Left cardiac atrium (tissue), 4 donors: ENCODE data around the gene MICAL2. TPM values are rescaled to one million over a fixed set of nuclear protein-coding genes. Genes with fewer than 3 reads are reported as not detected.

Source experiments
- ATAC-seq, 2 donors: fragments of 200-7000 bp; cut with Tn5 transposase; one replicate each; pipeline ENCODE4 v1.9.1; 2020; ENCODE audit warnings: mild to moderate bottlenecking in 2 of 2, moderate library complexity in 2 of 2
- DNase-seq: peaks from one replicate; pipeline ENCODE4 v3.0.0-alpha.2; 2020
- intact Hi-C, 2 donors: fragments of 100-400 bp; cut with DNase I; formaldehyde crosslinking; loops; one replicate each; pipeline versions ENCODE4 v1.14.1 to v1.15.1; 2022 to 2023
- total RNA-seq, 2 donors: library from RNA; stranded (reverse); fragmentation: NEBNext Ultra II Directional; extraction: Animal tissue kit (Norgen Biotek cat#: 25700); gene quantifications; one replicate each; pipeline ENCODE4 v1.2.1, GENCODE V29; 2021
- donor health status: DM: no; HTN: yes; CAD: no.
- donor health status: DM: no; HTN: yes; CAD: no; lungs with severe emphysema.
- donor health status: DM: yes; HTN: yes; CAD: no.
- donor health status: Dilated cardiomyopathy.

Gene MICAL2
- total RNA-seq, 2 donors from 2014 or later: 74.5 to 128 TPM

GRCh38 chr11:12239804-12240371 lies 129.5 kb downstream of the MICAL2 start:
- DNase-seq (no peak), ATAC-seq (peak in 1 of 2 donors; percentile 4)
- intact Hi-C loops: loop anchor here (5.0 to 10.0 kb wide), 3 partner anchors 42 to 193 kb away; no protein-coding TSS in a partner anchor

- intact Hi-C loops: no loop called here
- no peak for ATAC-seq
Observed at GRCh38 chr11:12240677-12241076, 130.3 kb downstream of the MICAL2 start.

DNA sequence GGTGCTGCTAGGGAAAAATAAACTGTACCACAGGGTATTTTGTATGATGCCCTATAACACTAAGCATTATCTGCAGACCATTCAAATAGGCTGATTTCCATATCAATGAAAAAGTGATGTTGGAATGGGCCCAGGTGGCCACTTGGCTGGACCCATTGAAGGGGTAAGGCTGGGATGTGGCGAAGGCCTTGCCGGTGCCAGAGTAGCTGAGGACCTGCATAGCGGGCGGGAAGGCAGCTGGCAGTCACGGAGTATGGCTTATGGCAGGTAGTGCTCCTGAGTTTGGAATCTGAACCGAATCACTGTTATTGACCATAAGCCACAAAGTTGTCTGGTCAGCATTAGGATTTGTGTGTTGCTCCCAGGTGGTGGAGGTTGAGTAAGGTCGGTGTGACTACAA lies 131.0 kb downstream of the MICAL2 start:
- ATAC-seq: no peak
- intact Hi-C loops: no loop called here
- DNase-seq: no peak

More at GRCh38 chr11:12240677-12241076, 130.3 kb downstream of the MICAL2 start:
- DNase-seq: no peak

- ATAC-seq (no peak), DNase-seq (no peak)
- intact Hi-C loops: no loop called here
Observed at GRCh38 chr11:12241971-12242672, 131.7 kb downstream of the MICAL2 start.

- DNase-seq (no peak), ATAC-seq (no peak)
- intact Hi-C loops: no loop called here
Observed at GRCh38 chr11:12242966-12243365, 132.6 kb downstream of the MICAL2 start.

DNA sequence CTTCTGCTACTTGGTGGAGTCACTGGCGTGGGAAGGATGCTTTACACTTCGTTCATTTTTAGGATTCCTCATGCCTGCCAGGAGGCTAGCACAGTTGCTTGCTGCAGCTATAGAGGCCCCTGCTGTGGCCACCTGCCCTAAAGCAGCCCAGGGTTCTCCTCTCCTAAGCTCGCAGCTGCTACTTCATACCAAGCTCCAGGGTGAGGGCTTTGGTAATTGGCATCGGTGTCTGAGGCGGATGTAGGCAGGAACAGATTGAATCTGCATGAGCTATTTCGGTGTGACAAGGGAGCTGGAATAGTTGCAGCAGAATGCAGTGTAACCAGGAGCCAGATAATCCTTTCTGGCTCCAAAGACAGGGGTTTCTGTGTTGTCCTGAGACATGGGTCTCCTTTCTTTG lies 133.1 kb downstream of the MICAL2 start:
- no peak for DNase-seq
- intact Hi-C loops: no loop called here
- ATAC-seq: no peak

GRCh38 chr11:12243911-12244550 lies 133.6 kb downstream of the MICAL2 start:
- no peak for ATAC-seq
- intact Hi-C loops: no loop called here

DNA sequence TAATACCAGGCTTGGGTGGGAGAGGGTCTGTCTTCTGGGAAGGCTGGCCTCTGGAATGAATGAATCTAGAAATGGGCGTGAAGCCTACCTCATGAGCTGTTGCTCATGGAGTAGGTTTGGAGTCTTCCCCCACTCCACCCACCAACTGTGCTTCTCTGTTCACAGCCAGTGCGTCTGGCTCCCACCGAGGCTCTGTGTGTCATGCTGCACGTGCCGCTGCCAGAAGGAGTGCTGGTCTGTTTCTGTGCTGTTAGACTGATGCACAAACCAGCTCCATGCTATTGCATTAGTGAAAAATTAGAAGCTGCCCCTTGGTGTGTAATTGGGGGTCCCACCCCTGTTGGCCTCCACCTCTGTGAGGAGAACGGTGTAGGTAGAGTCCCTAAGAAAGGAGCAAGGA lies 134.7 kb downstream of the MICAL2 start:
- peak in 1 of 2 donors; percentile 26 for ATAC-seq
- intact Hi-C loops: no loop called here
- DNase-seq: no peak

More at GRCh38 chr11:12243911-12244550, 133.6 kb downstream of the MICAL2 start:
- no peak for DNase-seq

DNA sequence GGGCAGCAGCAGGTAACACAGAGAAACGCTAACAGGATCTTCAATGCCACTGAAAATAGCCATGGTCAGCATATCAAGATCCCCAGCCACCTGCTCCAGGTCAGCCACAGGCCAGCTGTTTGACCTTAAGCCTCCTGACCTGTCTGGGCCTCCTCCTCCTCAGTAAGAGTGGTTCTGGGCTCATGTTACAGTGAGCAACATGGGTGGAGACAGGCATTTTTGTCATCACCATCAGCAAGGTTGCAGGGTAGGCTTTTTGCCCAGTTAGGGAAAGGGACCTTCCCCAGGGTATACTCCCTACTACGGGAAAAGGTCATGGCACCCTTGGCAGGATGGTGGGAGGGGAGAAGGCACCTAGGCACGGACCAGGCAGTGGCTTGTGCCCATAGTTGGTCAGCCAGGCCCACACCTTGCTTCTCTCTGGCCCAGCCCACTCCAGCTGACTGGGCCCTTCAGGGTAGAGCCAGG lies 135.2 kb downstream of the MICAL2 start:
- peak; percentile 19 to 39 for ATAC-seq
- DNase-seq: no peak
- intact Hi-C loops: no loop called here

GRCh38 chr11:12246147-12246546 lies 135.8 kb downstream of the MICAL2 start:
- ATAC-seq (no peak), DNase-seq (no peak)
- intact Hi-C loops: no loop called here

GRCh38 chr11:12246989-12247388 lies 136.6 kb downstream of the MICAL2 start:
- intact Hi-C loops: no loop called here
- DNase-seq: no peak
- no peak for ATAC-seq

DNA sequence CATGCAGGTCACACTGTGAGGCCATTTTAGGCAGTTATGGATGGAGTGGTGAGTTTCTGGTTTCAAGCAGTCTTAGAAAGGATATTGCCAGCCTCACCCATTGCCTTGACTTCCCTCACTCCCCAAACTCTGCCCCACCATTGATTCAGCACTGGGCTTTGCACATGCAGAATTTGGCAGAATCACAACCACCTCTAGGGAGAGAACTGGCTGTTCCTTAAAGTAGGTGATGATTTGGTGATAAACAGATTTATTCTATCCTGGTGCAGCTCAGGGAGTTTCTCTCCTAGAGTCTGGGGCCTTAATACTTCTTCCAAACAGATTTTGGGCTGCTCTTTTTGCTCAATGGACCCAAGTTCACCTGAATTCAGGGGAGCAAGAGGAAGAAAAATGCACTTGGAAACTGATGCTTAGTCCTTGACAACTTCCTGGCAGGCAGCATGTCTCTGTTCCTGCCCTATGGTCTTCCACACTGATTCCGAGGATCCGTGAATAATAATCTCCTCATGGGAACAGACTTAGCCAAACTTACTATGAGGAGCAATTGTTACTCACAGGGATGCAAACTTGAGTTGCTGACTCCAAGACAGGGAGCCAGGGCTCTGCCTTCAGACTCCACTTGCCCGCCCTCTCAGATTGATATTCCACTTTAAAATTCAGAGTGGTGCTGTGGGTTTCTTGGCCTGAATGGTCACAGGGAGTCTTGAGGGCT lies 137.3 kb downstream of the MICAL2 start:
- peak in 1 of 2 donors; percentile 2 for ATAC-seq
- DNase-seq: no peak
- intact Hi-C loops: no loop called here

DNA sequence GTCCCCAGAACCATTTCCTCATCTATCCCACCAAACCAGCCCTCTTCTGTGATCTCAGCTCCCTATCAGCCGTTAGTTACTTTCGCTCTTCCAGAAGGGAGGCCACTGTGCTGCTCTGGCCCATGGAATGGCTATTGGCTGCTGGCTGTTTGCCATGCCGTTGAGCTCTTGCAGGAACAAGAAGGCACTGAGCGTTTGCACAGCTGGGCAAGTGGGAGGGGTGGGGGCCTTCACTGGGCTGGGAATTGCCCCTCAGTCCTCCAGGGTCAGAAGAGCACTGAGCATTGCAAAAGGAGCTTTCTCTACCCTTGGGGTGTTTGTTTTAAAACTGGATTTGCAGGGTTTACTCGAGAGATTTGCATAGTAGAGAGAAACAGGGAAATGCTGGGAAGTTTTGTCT lies 137.9 kb downstream of the MICAL2 start:
- intact Hi-C loops: no loop called here
- DNase-seq: peak; percentile 81
- peak; percentile 57 to 76 for ATAC-seq

GRCh38 chr11:12249590-12250260 lies 139.3 kb downstream of the MICAL2 start:
- DNase-seq: no peak
- intact Hi-C loops: no loop called here
- ATAC-seq: no peak

- no peak for ATAC-seq
- intact Hi-C loops: no loop called here
- DNase-seq: no peak
Observed at GRCh38 chr11:12251666-12252560, 141.5 kb downstream of the MICAL2 start.

DNA sequence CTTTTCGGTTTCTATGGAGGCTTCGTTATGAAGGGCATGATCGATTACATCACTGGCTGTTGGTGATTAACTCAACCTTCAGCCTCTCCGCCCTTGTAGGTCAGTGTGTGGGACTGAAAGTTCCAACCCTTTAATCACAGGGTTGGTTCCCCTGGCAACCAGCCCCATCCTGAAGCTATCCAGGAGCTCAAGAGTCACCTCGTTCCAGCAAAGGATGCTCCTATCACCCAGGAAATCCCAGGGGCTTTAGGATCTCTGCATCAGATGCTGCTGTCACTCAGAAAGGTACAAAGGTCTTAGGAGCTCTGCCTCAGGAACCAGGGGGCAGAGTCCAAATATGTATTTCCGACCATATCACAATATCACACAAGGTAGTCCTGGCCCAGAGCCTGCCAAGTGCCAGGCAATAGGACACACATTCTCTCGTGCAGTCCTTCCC lies 143.5 kb downstream of the MICAL2 start:
- ATAC-seq: no peak
- DNase-seq: peak; percentile 8
- intact Hi-C loops: no loop called here

- DNase-seq (peak; percentile 13), ATAC-seq (peak in 1 of 2 donors; percentile 10)
- intact Hi-C loops: no loop called here
Observed at GRCh38 chr11:12258451-12258850, 148.1 kb downstream of the MICAL2 start.

DNA sequence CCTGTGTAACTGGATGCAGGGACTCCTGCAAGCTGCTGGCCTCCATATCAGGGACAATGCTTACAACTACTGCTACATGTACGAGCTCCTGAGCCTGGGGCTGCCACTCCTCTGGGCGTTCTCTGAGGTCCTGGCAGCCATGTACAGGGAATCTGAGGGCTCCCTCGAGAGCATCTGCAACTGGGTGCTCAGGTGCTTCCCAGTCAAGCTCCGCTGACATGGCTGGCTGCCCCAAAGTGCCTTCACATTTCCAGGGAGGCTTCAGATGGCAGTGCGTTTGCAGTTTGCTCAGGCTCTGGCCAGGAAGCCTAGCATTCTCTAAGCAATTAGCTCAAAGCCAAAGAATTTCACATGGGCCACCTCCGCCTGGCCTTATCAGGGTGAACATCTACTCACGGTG lies 149.6 kb downstream of the MICAL2 start:
- DNase-seq (no peak), ATAC-seq (no peak)
- intact Hi-C loops: no loop called here
